Measurements from ENCODE around the gene DCBLD1. TPM values are rescaled to one million over a fixed set of nuclear protein-coding genes. Genes with fewer than 3 reads are reported as not detected.

The DCBLD1 gene
- total RNA-seq, 1 experiment from 2014 or later, result 10.1 TPM

DNA sequence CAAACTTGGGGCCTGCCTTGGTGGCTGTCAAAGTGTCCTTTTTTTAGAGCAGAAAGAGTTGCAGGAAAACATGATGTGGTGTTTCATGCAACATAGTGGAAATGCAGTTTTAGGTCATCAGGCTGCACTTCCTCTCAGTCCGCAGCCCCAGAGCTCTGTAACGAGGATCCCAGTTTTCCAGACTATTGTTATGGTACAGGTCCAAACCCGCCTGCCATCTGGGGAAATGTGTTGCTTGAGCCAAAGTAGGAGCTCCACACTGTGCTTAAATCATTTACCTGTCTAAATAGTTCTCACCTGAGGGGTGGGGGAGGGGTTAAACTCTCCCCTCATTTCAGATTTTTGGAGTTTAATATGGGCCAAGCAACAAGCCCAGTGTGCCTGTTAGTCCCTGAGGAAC lies 60.0 kb downstream of the DCBLD1 start:
- in situ Hi-C loops (cut with HindIII; ENCODE audit: low pct_unique_long_range_greater_than_20kb, low sequenced_read_pairs), result no loop called here

DNA sequence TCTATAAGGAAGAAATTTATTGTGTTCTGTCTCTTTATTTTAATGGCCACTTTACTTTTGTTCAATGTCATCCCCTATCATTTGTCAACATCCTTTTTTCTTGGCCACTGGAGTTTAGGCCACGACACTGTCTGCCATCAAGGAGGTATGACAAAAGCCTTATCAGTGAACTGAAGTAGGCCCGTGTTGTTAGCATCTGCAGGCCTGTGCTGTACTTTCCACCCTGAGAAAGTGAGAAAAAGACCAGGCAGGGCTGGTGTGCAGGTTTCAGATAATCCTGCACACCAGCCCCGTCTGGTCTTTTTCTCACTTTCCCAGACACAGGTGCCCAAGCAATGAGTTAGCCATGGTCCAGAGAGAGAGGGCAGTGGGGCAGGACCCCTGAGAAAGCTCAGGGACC lies 62.2 kb downstream of the DCBLD1 start:
- in situ Hi-C loops (cut with HindIII; ENCODE audit: low pct_unique_long_range_greater_than_20kb, low sequenced_read_pairs), result no loop called here
- DNase-seq (ENCODE audit: low read depth, low spot score), result no peak

More for the DNA sequence above, 60.0 kb downstream of the DCBLD1 start:
- no peak for DNase-seq (ENCODE audit: low read depth, low spot score)

DNA sequence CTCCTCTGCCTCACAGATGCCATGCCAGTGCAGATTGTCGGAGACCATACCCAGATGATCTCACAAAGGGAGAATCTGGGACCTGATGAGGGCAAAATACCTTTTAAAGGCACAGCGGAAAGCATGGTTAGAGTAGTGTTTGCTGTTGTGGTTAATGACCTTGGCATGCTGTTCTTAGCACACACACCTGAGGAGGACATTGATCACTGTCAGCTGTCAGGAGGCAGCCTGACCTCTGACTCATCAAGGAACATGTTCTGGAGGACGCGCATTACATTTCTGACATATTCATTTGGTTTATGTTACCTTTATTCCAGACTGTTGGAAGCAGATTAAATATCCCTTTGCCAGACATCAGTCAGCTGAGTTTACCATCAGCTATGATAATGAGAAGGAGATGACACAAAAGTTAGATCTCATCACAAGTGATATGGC lies 62.7 kb downstream of the DCBLD1 start:
- in situ Hi-C loops (cut with HindIII; ENCODE audit: low pct_unique_long_range_greater_than_20kb, low sequenced_read_pairs), result no loop called here
- DNase-seq (ENCODE audit: low read depth, low spot score), result no peak

DNA sequence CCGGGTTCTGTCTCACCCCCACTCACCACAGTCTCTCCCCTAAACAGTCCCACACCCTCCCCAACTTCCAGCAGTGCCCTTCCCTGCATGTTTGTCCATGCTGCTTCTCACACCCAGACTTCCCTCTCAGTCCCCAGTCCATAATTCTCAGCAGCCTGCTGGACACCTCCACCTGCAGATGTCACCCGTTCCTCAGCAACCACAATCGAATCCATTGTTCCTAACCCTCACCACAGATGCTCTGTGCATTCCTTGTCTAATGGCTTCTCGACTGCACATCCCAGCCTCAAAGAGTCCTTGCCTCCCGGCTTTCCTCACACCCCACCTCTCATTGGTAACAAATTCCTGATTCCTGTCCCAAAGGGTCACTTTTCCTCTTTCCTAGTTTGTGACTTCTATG lies 64.2 kb downstream of the DCBLD1 start:
- no peak for DNase-seq (ENCODE audit: low read depth, low spot score)
- in situ Hi-C loops (cut with HindIII; ENCODE audit: low pct_unique_long_range_greater_than_20kb, low sequenced_read_pairs), result no loop called here

DNA sequence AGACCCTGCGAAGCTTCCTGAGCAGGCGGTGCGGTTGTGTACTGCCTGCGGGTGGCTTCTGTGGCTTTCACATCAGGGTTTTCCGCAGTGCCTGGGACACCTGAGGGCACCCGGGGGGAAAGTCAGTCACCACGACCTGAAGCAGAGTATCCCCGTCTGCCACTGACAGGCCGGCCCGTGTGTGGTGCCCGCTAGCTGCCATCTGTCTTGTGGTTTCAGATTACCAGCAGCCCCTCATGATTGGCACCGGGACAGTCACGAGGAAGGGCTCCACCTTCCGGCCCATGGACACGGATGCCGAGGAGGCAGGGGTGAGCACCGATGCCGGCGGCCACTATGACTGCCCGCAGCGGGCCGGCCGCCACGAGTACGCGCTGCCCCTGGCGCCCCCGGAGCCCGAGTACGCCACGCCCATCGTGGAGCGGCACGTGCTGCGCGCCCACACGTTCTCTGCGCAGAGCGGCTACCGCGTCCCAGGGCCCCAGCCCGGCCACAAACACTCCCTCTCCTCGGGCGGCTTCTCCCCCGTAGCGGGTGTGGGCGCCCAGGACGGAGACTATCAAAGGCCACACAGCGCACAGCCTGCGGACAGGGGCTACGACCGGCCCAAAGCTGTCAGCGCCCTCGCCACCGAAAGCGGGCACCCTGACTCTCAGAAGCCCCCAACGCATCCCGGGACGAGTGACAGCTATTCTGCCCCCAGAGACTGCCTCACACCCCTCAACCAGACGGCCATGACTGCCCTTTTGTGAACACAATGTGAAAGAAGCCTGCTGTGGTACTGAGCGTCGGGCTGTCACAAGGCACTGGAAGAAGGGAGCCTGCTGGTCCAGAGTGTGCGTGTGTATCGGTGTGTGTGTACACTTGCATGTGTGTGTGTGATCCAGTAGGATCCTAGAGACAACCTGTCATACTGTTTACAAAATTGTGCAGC lies 65.5 kb downstream of the DCBLD1 start:
- DNase-seq (ENCODE audit: low read depth, low spot score), result no peak
- in situ Hi-C loops (cut with HindIII; ENCODE audit: low pct_unique_long_range_greater_than_20kb, low sequenced_read_pairs), result no loop called here

DNA sequence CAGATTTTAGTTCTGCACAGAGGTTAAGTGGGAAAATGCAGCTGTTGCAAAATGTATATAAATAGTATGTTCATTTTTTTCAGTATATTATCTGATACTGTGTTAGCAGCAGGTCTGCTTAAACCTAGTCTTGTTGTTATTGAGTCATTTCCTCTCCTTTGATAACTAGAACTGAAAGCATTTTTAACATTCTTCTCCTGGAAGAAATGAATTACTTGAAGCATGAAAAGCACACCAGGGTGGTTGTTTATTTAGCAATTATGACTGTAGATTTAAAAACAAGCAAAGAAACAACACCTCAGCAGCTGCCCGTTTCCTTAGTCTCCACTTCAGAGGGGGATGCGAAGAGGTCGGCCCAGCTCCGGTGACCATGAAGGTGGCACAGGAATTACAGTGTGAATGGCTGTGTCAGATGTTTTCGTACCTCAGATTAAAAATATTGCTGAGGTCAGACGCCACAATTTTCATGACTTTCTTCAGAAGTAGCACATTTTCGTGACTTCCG lies 66.4 kb downstream of the DCBLD1 start:
- DNase-seq (ENCODE audit: low read depth, low spot score), result no peak
- in situ Hi-C loops (cut with HindIII; ENCODE audit: low pct_unique_long_range_greater_than_20kb, low sequenced_read_pairs), result no loop called here

DNA sequence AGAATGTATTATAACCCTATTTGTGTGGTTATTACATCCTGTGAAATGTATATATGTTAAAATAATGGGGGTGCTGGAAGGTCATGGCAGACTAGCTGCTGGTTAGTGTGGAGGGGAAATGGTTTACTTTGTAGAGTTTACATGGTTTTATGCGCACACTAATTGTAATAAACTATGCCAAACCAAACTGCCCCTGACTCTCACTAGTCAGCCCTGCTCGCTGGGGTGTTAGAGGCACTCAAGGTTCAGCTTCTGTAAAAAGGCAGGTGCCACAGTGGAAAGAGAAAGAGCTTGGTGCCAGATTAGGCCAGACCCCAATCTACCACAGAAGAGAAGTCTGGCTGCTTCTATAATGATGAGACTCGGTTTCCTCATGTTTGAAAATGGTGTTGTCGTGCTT lies 67.1 kb downstream of the DCBLD1 start:
- no peak for DNase-seq (ENCODE audit: low read depth, low spot score)
- in situ Hi-C loops (cut with HindIII; ENCODE audit: low pct_unique_long_range_greater_than_20kb, low sequenced_read_pairs), result no loop called here

DNA sequence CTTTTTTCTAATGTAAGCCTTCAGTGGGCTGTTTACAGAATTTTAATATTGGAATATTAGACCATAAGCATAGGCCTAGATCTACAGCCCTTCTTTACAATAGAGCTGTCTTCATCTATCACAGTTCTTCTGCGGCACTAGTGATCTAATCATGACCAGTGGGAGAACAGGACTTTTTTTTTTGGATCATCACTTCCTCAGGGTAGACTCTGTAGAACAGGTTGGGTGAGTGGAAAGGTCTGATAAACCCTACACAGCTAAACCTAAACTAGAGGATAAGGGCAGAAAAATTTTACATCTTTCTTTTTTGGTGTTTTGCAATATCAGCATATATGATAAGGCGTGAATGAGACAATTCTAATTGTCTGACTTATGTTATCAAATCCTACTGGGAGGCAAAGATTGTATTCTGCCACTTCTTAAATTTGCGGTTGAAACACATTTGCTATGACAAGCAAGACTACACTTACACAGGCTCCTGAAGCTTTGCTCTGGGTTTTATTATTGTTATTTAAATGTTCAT lies 67.7 kb downstream of the DCBLD1 start:
- no peak for DNase-seq (ENCODE audit: low read depth, low spot score)
- in situ Hi-C loops (cut with HindIII; ENCODE audit: low pct_unique_long_range_greater_than_20kb, low sequenced_read_pairs), result no loop called here

DNA sequence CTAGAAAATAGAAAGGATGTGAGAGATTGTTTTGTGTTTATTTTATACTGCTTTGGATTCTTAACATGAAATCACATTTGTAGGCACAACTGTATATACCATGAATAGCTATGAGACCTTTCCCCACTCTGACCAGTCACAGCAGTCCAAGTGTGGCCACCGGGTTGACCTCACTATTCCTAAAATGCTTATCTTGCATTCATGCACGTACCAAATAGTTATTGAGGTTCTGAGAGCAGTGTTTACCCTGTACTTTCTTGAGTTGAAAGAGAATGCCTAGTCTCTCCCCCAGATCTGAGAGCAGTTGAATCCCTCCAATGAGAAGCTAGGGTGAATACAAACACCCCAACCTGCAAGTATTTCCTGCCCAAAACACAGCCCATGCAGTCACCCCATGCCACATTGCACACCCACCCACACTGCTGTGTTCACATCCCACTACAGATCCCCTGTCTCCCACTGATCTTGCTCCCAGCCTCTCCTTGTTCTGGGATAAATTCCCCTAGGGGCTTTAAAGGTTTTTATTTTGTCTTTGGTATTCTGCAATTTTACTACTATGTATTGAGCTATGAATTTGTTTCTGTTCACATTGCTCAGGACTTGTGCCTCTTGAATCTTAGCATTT lies 68.3 kb downstream of the DCBLD1 start:
- DNase-seq (ENCODE audit: low read depth, low spot score), result no peak
- in situ Hi-C loops (cut with HindIII; ENCODE audit: low pct_unique_long_range_greater_than_20kb, low sequenced_read_pairs), result no loop called here

DNA sequence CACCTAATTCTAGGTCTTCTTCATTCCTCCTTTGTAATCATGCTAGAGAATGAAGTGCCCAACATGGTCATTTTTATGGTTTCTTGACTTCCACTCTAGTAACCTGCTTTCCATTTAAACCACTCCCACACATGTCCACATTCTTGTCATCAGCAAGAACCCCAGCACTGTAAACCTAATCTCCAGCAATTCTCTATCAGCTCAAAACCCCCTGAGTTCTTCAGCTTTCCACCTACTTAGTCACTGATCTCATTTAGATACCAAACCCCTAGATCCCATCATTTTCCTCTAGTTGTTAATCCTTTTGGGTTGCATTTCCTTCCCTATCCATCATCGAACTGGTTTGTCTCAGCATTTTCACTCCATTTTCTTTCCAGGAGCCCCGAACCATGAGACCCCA lies 70.1 kb downstream of the DCBLD1 start:
- in situ Hi-C loops (cut with HindIII; ENCODE audit: low pct_unique_long_range_greater_than_20kb, low sequenced_read_pairs), result no loop called here
- DNase-seq (ENCODE audit: low read depth, low spot score), result no peak

DNA sequence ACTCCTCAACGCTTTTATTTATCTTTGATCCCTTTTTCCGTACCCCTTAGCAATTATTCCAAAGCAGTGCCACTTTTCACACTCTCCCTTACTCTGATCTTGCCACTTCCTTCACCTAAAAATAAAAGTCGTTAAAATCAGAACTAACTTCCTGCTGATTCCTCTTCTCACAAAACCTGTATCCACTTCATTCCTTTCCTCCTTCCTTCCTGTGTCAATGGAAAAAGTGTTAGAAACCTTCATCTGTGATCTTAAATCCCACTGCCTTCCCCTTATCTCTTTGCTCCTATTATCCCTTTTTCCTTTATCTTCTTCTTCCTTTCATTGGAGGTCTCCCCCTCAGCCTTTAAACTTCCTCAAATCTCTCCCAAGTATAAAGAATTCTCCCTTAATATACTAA lies 70.7 kb downstream of the DCBLD1 start:
- DNase-seq (ENCODE audit: low read depth, low spot score), result no peak
- in situ Hi-C loops (cut with HindIII; ENCODE audit: low pct_unique_long_range_greater_than_20kb, low sequenced_read_pairs), result no loop called here

DNA sequence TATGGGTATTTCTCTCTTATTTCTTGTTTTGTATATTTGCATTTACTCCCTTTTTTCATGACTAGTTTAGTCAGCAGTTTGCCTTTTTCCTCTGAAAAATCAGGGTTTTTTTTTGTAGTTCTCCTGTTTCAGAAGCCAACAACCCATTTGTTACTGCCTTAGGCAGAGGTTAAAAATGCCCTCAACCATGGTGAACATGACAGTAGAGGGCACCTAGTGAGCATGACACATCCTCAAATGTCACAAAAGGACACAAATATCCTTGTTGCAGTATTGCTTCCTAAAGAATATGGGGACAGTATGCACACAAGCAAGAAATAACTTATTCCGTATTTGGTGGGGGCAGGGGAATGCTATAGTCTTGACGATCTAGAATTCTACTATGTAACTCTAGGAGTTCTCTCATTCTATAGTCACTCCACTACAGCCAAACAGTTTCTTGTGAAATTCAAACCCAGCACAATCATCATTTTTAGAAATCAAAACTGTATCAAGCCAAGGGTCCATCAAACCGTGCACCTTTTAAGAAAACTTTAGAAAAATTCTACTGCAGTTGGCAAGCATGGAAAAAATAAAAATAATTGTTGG lies 72.9 kb downstream of the DCBLD1 start:
- in situ Hi-C loops (cut with HindIII; ENCODE audit: low pct_unique_long_range_greater_than_20kb, low sequenced_read_pairs), result no loop called here
- DNase-seq (ENCODE audit: low read depth, low spot score), result no peak

DNA sequence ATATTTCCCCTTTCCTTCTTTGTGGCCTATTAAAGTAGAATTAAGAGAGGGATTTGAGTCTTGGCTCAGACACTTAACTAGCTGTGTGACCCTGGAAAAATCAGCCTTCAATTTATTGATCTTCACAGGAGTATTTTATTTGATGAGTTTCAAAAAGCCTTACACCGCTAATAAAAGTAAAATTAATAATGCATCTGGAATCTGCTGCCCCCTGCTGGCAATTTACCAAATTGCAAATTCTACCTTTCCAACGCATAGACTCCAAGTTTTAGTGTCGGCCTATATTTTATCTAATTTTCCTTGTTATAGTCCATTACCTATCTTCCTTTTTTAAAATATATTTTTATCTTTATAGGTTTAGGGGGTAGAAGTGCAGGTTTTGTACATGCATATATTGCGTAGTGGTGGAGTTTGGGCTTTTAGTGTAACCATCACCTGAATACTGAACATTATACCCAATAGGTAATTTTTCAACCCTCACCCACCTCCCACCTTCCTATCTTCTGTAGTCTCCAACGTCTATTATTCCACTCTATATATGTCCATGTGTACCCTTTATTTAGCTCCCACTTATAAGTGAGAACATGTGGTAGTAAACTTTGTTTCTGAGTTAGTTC lies 73.5 kb downstream of the DCBLD1 start:
- in situ Hi-C loops (cut with HindIII; ENCODE audit: low pct_unique_long_range_greater_than_20kb, low sequenced_read_pairs), result no loop called here
- peak; percentile 57 for DNase-seq (ENCODE audit: low read depth, low spot score)

DNA sequence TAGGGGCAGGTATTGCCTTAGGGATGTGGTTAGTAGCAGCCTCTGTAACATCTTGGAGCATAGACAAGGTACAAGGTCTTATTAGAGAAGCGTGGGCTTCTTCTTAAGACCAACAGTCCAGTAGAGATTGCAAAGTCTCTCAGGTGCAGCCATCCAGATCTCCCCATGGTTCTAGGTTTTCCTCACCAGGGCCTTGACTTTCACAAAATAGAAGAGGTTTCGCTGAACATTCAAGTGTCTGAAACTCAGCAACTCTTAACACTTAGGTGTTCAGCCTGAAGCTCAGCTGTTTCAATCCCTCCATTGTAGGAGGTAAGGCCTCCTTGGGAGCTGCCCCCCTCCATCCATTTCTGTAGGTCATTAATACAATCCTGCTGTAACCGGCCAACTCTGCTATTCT lies 75.5 kb downstream of the DCBLD1 start:
- no peak for DNase-seq (ENCODE audit: low read depth, low spot score)
- in situ Hi-C loops (cut with HindIII; ENCODE audit: low pct_unique_long_range_greater_than_20kb, low sequenced_read_pairs), result no loop called here

DNA sequence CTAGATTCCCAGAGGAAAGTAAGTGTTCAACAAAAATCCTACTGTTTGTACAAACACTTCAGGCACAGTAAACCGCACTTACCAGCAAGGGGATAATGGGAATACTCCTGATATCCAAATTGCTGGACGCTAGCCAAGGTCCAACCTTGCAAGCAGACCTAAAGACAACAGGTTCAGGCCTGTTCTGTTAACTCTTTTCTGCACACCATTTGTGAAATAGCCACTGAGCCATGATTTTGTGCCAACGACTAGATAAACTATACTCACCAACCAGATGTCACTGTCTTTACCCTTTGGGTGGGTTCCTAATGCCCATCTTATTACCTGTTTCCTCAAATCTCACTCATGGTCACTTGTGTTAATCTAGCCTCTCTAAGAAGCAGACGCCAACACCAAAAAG lies 76.3 kb downstream of the DCBLD1 start:
- no peak for DNase-seq (ENCODE audit: low read depth, low spot score)
- in situ Hi-C loops (cut with HindIII; ENCODE audit: low pct_unique_long_range_greater_than_20kb, low sequenced_read_pairs), result no loop called here

DNA sequence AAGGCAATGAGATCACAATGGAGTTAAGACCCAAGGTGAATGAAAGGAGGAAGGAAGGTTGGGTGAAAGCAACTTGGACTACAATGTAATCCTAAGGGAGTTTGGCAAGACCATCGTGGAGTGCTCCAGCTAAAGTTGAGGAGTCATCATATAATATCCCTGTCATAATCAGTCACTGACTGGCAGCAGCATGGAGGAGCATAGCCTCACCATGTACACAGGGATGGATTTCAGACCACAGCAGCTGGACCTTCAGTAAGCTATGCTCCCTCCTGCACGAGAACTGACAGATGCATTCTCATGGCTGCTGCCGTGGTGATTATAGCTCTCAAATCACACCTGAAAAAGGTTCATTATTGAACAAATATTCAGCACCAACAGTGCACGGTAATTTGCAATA lies 76.8 kb downstream of the DCBLD1 start:
- in situ Hi-C loops (cut with HindIII; ENCODE audit: low pct_unique_long_range_greater_than_20kb, low sequenced_read_pairs), result no loop called here
- no peak for DNase-seq (ENCODE audit: low read depth, low spot score)

DNA sequence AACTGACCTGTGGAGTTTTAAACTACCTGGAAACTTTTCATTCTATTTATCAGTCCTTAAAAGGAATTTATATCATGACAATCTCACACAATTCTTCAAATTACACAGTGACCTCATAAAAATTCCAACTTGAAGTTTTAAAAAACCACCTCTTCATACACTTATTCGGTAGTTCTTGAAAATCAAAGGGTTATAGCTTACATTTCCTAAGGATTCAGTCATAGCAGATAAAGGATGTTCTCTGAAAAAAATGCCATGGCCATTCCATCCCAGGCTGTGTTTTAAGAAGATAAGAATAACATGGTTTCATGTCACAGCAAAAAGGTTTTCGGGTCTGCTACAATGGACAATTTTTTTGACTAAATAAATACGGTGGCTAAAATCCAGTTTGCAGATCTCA lies 78.7 kb downstream of the DCBLD1 start:
- in situ Hi-C loops (cut with HindIII; ENCODE audit: low pct_unique_long_range_greater_than_20kb, low sequenced_read_pairs), result no loop called here
- DNase-seq (ENCODE audit: low read depth, low spot score), result no peak

DNA sequence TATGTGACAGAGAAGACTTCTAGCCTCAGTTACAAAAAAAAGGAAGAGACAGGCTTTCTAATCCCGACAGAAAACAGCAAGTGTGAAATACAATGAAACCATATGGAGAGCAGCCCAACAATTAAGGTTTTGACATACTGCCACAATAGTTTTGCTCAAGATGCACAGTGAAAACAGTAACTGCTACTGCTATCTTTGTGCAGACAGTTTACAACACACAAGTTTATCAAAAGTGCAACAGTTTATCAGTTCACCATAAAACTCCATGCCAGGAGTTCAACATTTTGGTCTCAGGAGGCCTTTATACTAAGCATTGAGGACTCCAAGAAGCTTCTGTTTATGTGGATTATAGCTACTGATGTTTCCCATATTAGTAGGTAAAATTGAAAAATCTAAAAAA lies 82.2 kb downstream of the DCBLD1 start:
- DNase-seq (ENCODE audit: low read depth, low spot score), result no peak
- in situ Hi-C loops (cut with HindIII; ENCODE audit: low pct_unique_long_range_greater_than_20kb, low sequenced_read_pairs), result no loop called here

Data from SK-MEL-5 (cell line).